ENCODE measurements around the gene ZWILCH. TPM values are rescaled to one million over a fixed set of nuclear protein-coding genes. Genes with fewer than 3 reads are reported as not detected.

Gene ZWILCH
- total and polyA plus RNA-seq, 2 of the 4 experiments (the other 2 are of a cell fraction) = 10.5 to 22.2 TPM

GRCh38 chr15:66496951-66497501, 8.1 kb upstream of the ZWILCH start:
- peak overlapping the region; percentile 98 for H2AK9ac ChIP-seq (replicated peaks; ENCODE audit: low read depth, low read length, poor library complexity)
- H3K9me3 ChIP-seq (ENCODE audit: control insufficient read depth, insufficient read depth, low read length) = no peaks in the 10 kb centered on the region
- peak overlapping the region; percentile 69; the same call in 1 of the 2 replicates for H3K23ac ChIP-seq (ENCODE audit: low read depth, low read length)
- TF ChIP-seq ELK1 (IDR thresholded peaks at IDR 0.05; ENCODE audit: borderline replicate concordance, low read depth, low read length) (no peak), CTCF (conservative IDR thresholded peaks at IDR 0.05; ENCODE audit: low read depth, low read length) (no peak), USF2 (IDR thresholded peaks at IDR 0.05; ENCODE audit: low read depth, low read length) (no peak), BHLHE40 (IDR thresholded peaks at IDR 0.05; ENCODE audit: low read depth, low read length) (no peak), RFX5 (IDR thresholded peaks at IDR 0.05; ENCODE audit: low read depth, low read length) (no peak), RAD21 (IDR thresholded peaks at IDR 0.05; ENCODE audit: low read length) (no peak), MAZ (IDR thresholded peaks at IDR 0.05; ENCODE audit: borderline replicate concordance, low read depth, low read length) (no peak), CEBPB (IDR thresholded peaks at IDR 0.05; ENCODE audit: low read depth, low read length) (no peak), MAFK (IDR thresholded peaks at IDR 0.05; ENCODE audit: low read depth, low read length) (no peak)
- in situ Hi-C loops (cut with MboI; ENCODE audit: low sequenced_read_pairs) = loop anchor here (25.0 kb wide), 1 partner anchor 585 kb away; no protein-coding TSS in a partner anchor
- peak overlapping the region; percentile 93 for H2AFZ ChIP-seq (replicated peaks; ENCODE audit: low read length, poor library complexity)
- dilution Hi-C loops (cut with HindIII; ENCODE audit: low sequenced_read_pairs, unreplicated experiment) = no loop called here
- H3K4me2 ChIP-seq (ENCODE audit: low read depth, low read length) = peak overlapping the region; percentile 81
- peak; percentile 12 for ATAC-seq (ENCODE audit: low read depth)
- peak overlapping the region; percentile 78 for H3K4ac ChIP-seq (ENCODE audit: low read depth, low read length)
- peak overlapping the region; percentile 78 for H3K27ac ChIP-seq (ENCODE audit: insufficient read depth, low read length)
- peaks cover 15 to 31% of the 10 kb centered on the region in 2 experiments for H3K79me1 ChIP-seq (ENCODE audit: low read depth in 1 of 2, low read length in 2 of 2)
- H3K14ac ChIP-seq (replicated peaks; ENCODE audit: low read depth, low read length) = peak overlapping the region; percentile 85
- DNase-seq = no peak
- peak overlapping the region; percentile 83 for H3K56ac ChIP-seq (ENCODE audit: extremely low read depth, insufficient read depth, low read length)
- H2BK15ac ChIP-seq (ENCODE audit: low read depth, low read length) = no peak overlapping the region
- H2AK5ac ChIP-seq (ENCODE audit: low read depth, low read length) = peak overlapping the region; percentile 77
- H3K9ac ChIP-seq (ENCODE audit: low read depth, low read length) = peak overlapping the region; percentile 83
- no peak overlapping the region for H3K18ac ChIP-seq (ENCODE audit: low read depth, low read length)
- H2BK120ac ChIP-seq (ENCODE audit: low read depth, low read length) = no peak overlapping the region
- intact Hi-C loops (cut with micrococcal nuclease) = loop anchor here (1.0 to 5.0 kb wide), 2 partner anchors 111 to 245 kb away; partner anchors contain the start of genes MAP2K1 and MEGF11
- H4K5ac ChIP-seq (ENCODE audit: low read depth, low read length) = peak overlapping the region; percentile 38
- H3K4me1 ChIP-seq (ENCODE audit: control insufficient read depth, insufficient read depth, low read length) = no peaks in the 10 kb centered on the region
- H2BK5ac ChIP-seq (ENCODE audit: low read depth, low read length, poor library complexity, severe bottlenecking) = peak overlapping the region; percentile 39
- no peak overlapping the region for H2BK20ac ChIP-seq (ENCODE audit: low read depth, low read length)
- 94% methylated on average over 2 of the region's 17 CpGs; no CpG with 5 or more reads in 1 of the 2 experiments for WGBS, 2 experiments (ENCODE audit: extremely low coverage in 2 of 2, insufficient read length in 1 of 2)
- POLR2A ChIA-PET (ENCODE audit: unreplicated experiment) = no interaction called here
- H3K36me3 ChIP-seq (ENCODE audit: control insufficient read depth, insufficient read depth, low read length) = peaks cover 33% of the 10 kb centered on the region
- H4K20me1 ChIP-seq (ENCODE audit: insufficient read depth, low read length) = peaks cover 38% of the 10 kb centered on the region
- peak overlapping the region; percentile 83 to 99 for H4K8ac ChIP-seq (ENCODE audit: low read depth in 2 of 2, low read length in 2 of 2)
- H3K4me3 ChIP-seq (ENCODE audit: insufficient read depth, low read depth, low read length) = peak overlapping the region; percentile 78
- no peaks in the 10 kb centered on the region for H3K27me3 ChIP-seq (ENCODE audit: control insufficient read depth, insufficient read depth, low read length)
- no peaks in the 10 kb centered on the region for H3K9me1 ChIP-seq (ENCODE audit: insufficient read depth, low read length)
- peak overlapping the region; percentile 63 for H4K91ac ChIP-seq (ENCODE audit: insufficient read depth, low read depth, low read length)
- BruUV-seq (replicated peaks) = no TSS peak
- CTCF ChIA-PET = interaction anchor here (0.7 to 2.5 kb wide), 6 partner anchors 13 to 118 kb away, joined by 3 to 10 read pairs (median 3); partner anchors contain the start of gene MAP2K1
